ENCODE data around the gene TPPP2. TPM values are rescaled to one million over a fixed set of nuclear protein-coding genes. Genes with fewer than 3 reads are reported as not detected.

TPPP2 gene
- total and polyA plus RNA-seq, 2 experiments from 2014 or later: not detected

- TF ChIP-seq EZH2 (IDR thresholded peaks at IDR 0.05; ENCODE audit: low read depth, unreplicated experiment) (no peak), ZNF462 (CRISPR knock-in tag; IDR thresholded peaks at IDR 0.05) (no peak), ZNF114 (CRISPR knock-in tag; IDR thresholded peaks at IDR 0.05) (no peak), NANOG (IDR thresholded peaks at IDR 0.05; ENCODE audit: borderline replicate concordance) (no peak), POLR2AphosphoS5 (IDR thresholded peaks at IDR 0.05; ENCODE audit: low read depth) (no peak)
Measured at GRCh38 chr14:21015312-21015711, 14.7 kb upstream of the TPPP2 start (continued).

GRCh38 chr14:21016413-21017190 is 13.4 kb upstream of the TPPP2 start:
- Histone ChIP-seq H3K4me2 (no peak overlapping the region), H4K20me1 (replicated peaks; ENCODE audit: insufficient read depth) (no peaks in the 10 kb centered on the region), H3K79me2 (replicated peaks; ENCODE audit: insufficient read depth) (no peaks in the 10 kb centered on the region), H3K4me1 (ENCODE audit: insufficient read depth) (0 out of 2 replicates have a peak, but pooled peaks cover 7% of the 10 kb centered on the region), H3K27ac (ENCODE audit: low read depth) (no peak overlapping the region), H3K4me3 (no peak overlapping the region), H3K36me3 (ENCODE audit: insufficient read depth) (no peaks in the 10 kb centered on the region), H3K27me3 (ENCODE audit: insufficient read depth) (no peaks in the 10 kb centered on the region), H2AFZ (no peak overlapping the region), H3K9me2 (ENCODE audit: insufficient read depth) (no peaks in the 10 kb centered on the region), H3F3A (replicated peaks; ENCODE audit: low read depth) (no peaks in the 10 kb centered on the region)
- Mint-ChIP-seq H3K4me3 (no peak overlapping the region), H3K27ac (no peak overlapping the region), H3K4me1 (peaks cover 9% of the 10 kb centered on the region), H3K27me3 (ENCODE audit: insufficient read depth, low read depth, poor library complexity) (peaks cover 7% of the 10 kb centered on the region), H3K9me3 (no peaks in the 10 kb centered on the region), H3K36me3 (ENCODE audit: low read depth) (peaks cover 10% of the 10 kb centered on the region)
- TF ChIP-seq NANOG (IDR thresholded peaks at IDR 0.05; ENCODE audit: borderline replicate concordance): no peak
- no peak for TF ChIP-seq ZNF331 (CRISPR knock-in tag; IDR thresholded peaks at IDR 0.05; ENCODE audit: low read depth)
- ATAC-seq (no peak), DNase-seq (ENCODE audit: low spot score) (no peak)
